ENCODE results near the gene ARHGAP24.

GRCh38 chr4:85767649-85768048 is 292.7 kb downstream of the ARHGAP24 start:
- TF ChIP-seq, protein P1, sequence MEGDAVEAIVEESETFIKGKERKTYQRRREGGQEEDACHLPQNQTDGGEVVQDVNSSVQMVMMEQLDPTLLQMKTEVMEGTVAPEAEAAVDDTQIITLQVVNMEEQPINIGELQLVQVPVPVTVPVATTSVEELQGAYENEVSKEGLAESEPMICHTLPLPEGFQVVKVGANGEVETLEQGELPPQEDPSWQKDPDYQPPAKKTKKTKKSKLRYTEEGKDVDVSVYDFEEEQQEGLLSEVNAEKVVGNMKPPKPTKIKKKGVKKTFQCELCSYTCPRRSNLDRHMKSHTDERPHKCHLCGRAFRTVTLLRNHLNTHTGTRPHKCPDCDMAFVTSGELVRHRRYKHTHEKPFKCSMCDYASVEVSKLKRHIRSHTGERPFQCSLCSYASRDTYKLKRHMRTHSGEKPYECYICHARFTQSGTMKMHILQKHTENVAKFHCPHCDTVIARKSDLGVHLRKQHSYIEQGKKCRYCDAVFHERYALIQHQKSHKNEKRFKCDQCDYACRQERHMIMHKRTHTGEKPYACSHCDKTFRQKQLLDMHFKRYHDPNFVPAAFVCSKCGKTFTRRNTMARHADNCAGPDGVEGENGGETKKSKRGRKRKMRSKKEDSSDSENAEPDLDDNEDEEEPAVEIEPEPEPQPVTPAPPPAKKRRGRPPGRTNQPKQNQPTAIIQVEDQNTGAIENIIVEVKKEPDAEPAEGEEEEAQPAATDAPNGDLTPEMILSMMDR (IDR thresholded peaks at IDR 0.05), result no peak
- TF ChIP-seq EP300 (IDR thresholded peaks at IDR 0.05) (no peak), POLR2AphosphoS5 (IDR thresholded peaks at IDR 0.05) (no peak), POLR2A (IDR thresholded peaks at IDR 0.05) (no peak)
